Gastroesophageal sphincter (tissue), 3 donors: ENCODE data around the gene GARIN5B.

Experiments
- EP300 ChIP-seq: sonication (generic); formaldehyde crosslinking; IDR thresholded peaks from one replicate; pipeline ENCODE4 v1.6.1; 2017; ENCODE audit warnings: antibody characterized with exemption, mild to moderate bottlenecking
- POLR2A ChIP-seq, 2 donors: fragments of 450-650 bp; IDR thresholded peaks; one replicate each; pipeline ENCODE4 v1.6.1; 2017; ENCODE audit warnings: antibody characterized with exemption in 2 of 2, mild to moderate bottlenecking in 2 of 2, moderate library complexity in 1 of 2
- POLR2AphosphoS5 ChIP-seq: sonication (generic); formaldehyde crosslinking; IDR thresholded peaks from one replicate; pipeline ENCODE4 v1.6.1; 2017; ENCODE audit warnings: antibody characterized with exemption
- TF ChIP-seq, protein P1 (sequence below), 4 experiments: fragments of 200-600 bp in 2 of 4; fragments of 450-650 bp in 2 of 4; sonication (generic) in 1 of 4; IDR thresholded peaks; one replicate each; pipeline ENCODE4 v1.5.1; 2017 to 2019; ENCODE audit warnings: antibody characterized with exemption in 4 of 4, mild to moderate bottlenecking in 2 of 4, moderate library complexity in 2 of 4

DNA sequence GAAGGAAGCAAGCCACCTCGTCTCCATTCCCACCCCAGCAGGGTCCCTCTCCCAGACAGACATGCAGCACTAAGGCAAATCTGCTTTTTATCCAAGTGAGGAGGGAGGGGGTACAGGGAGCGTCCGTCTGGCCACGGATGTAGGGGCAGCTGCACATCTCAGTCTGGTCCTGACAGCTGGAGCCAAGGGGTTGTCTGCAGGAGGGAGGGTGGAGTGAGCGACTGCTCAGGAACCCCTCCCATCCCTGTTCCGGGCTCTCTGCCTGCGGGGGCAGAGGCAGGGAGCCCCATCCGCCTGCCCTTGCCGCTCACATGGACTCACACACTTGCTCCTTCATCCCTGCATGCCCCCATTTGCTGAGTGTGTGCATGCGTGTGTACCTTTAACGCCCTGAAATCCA is 16.1 kb upstream of the GARIN5B start:
- TF ChIP-seq POLR2A (IDR thresholded peaks at IDR 0.05), result no peak
- TF ChIP-seq, protein P1, sequence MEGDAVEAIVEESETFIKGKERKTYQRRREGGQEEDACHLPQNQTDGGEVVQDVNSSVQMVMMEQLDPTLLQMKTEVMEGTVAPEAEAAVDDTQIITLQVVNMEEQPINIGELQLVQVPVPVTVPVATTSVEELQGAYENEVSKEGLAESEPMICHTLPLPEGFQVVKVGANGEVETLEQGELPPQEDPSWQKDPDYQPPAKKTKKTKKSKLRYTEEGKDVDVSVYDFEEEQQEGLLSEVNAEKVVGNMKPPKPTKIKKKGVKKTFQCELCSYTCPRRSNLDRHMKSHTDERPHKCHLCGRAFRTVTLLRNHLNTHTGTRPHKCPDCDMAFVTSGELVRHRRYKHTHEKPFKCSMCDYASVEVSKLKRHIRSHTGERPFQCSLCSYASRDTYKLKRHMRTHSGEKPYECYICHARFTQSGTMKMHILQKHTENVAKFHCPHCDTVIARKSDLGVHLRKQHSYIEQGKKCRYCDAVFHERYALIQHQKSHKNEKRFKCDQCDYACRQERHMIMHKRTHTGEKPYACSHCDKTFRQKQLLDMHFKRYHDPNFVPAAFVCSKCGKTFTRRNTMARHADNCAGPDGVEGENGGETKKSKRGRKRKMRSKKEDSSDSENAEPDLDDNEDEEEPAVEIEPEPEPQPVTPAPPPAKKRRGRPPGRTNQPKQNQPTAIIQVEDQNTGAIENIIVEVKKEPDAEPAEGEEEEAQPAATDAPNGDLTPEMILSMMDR (IDR thresholded peaks at IDR 0.05), result no peak
- no peak for TF ChIP-seq EP300
- TF ChIP-seq POLR2AphosphoS5, result no peak
